Esophagus squamous epithelium (tissue), 5 donors: ENCODE data around the gene PBRM1. TPM values are rescaled to one million over a fixed set of nuclear protein-coding genes. Genes with fewer than 3 reads are reported as not detected.

Experiments used
- DNase-seq: peaks from one replicate; lab custom pipeline; 2025; lab: John Stamatoyannopoulos, UW
- H3K27ac ChIP-seq, 4 donors: fragments of 200-600 bp; sonication (generic); one replicate each; pipeline ENCODE4 v1.5.1; 2016 to 2019; ENCODE audit warnings: mild to moderate bottlenecking in 1 of 4
- H3K27me3 ChIP-seq, 4 donors: fragments of 200-600 bp; sonication (generic); 1 replicate in 3 of 4; 2 replicates in 1 of 4; pipeline versions ENCODE4 v1.5.1 to v1.6.0; 2017 to 2021; ENCODE audit warnings: antibody characterized with exemption in 1 of 4
- H3K36me3 ChIP-seq, 3 donors: fragments of 200-600 bp; sonication (generic); one replicate each; pipeline ENCODE4 v1.5.1; 2016 to 2019
- H3K4me1 ChIP-seq, 3 donors: fragments of 200-600 bp; sonication (generic); one replicate each; pipeline ENCODE4 v1.5.1; 2017 to 2019
- H3K4me3 ChIP-seq, 4 donors: fragments of 200-600 bp; sonication (generic); 1 replicate in 3 of 4; 2 replicates in 1 of 4; pipeline ENCODE4 v1.5.1; 2016 to 2019; ENCODE audit warnings: mild to moderate bottlenecking in 2 of 4, moderate library complexity in 1 of 4
- H3K9me3 ChIP-seq, 3 donors: fragments of 200-600 bp; sonication (generic); one replicate each; pipeline ENCODE4 v1.5.1; 2016 to 2019
- POLR2A ChIP-seq, 4 donors: fragments of 450-650 bp; IDR thresholded peaks; one replicate each; pipeline ENCODE4 v1.6.1; 2017; ENCODE audit warnings: antibody characterized with exemption in 4 of 4, mild to moderate bottlenecking in 4 of 4, moderate library complexity in 3 of 4
- WGBS, 2 donors: methylation state at CpG; one replicate each; pipeline ENCODE4 v1.1.5; 2018; 5-methylcytosine and 5-hydroxymethylcytosine counted together
- intact Hi-C: fragments of 100-400 bp; cut with DNase I; formaldehyde crosslinking; loops from one replicate; pipeline ENCODE4 v1.15.0; 2022
- total RNA-seq, 4 donors: library from RNA; depleted of rRNA; stranded (reverse); fragments of >200 nt; gene quantifications; one replicate each; pipeline ENCODE4 v1.1.0, GENCODE V29; 2016
- TF ChIP-seq, protein P1 (sequence below), 6 experiments: fragments of 450-650 bp in 4 of 6; fragments of 200-600 bp in 2 of 6; sonication (generic) in 2 of 6; IDR thresholded peaks; one replicate each; pipeline ENCODE4 v1.5.1; 2016 to 2019; ENCODE audit warnings: antibody characterized with exemption in 6 of 6, mild to moderate bottlenecking in 4 of 6, moderate library complexity in 4 of 6
- donor health status: DM: yes; HTN: yes; CAD: no.

Gene PBRM1
- total RNA-seq, 4 donors from 2014 or later, result 34.0 to 76.4 (median 63.7) TPM

DNA sequence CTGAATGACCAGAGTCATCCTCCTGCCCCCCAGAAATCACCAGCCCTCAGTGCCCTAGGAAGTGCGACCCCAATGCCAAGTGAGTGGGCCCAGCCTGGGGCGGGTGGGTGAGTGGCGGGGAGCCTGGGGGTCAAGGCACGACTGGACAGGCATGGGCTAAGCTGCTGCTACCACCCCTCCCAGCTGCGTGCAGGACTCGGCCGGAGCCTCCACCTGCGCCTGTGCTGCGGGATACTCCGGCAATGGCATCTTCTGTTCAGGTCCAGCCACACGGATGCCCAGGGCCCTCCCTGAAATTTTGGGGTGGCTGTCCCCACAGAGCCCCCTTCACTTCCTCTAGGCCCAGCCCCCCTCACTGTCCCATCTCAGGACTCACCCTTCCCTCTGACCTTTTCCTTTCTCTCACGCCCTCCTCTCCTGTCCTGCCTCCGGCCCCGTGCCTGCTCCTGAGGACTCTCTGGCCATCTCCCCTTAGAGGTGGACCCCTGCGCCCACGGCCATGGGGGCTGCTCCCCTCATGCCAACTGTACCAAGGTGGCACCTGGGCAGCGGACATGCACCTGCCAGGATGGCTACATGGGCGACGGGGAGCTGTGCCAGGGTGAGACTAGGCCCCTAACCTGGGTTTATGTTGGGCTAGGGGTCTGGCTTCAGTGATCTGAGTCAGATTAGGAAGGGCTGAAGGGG lies 169.1 kb downstream of the PBRM1 start:
- intact Hi-C loops, result no loop called here
- 94 to 95% methylated on average over 10 of the region's 19 CpGs for WGBS, 2 donors
- TF ChIP-seq, protein P1, sequence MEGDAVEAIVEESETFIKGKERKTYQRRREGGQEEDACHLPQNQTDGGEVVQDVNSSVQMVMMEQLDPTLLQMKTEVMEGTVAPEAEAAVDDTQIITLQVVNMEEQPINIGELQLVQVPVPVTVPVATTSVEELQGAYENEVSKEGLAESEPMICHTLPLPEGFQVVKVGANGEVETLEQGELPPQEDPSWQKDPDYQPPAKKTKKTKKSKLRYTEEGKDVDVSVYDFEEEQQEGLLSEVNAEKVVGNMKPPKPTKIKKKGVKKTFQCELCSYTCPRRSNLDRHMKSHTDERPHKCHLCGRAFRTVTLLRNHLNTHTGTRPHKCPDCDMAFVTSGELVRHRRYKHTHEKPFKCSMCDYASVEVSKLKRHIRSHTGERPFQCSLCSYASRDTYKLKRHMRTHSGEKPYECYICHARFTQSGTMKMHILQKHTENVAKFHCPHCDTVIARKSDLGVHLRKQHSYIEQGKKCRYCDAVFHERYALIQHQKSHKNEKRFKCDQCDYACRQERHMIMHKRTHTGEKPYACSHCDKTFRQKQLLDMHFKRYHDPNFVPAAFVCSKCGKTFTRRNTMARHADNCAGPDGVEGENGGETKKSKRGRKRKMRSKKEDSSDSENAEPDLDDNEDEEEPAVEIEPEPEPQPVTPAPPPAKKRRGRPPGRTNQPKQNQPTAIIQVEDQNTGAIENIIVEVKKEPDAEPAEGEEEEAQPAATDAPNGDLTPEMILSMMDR (IDR thresholded peaks at IDR 0.05), result no peak
- no peak for TF ChIP-seq POLR2A (IDR thresholded peaks at IDR 0.05)
- DNase-seq, result no peak
- Histone ChIP-seq H3K4me1 (peaks cover 0 to 12% (median 3%) of the 10 kb centered on the region in 3 donors), H3K36me3 (peaks cover 0 to 4% (median 0%) of the 10 kb centered on the region in 3 donors), H3K27ac (no peak overlapping the region), H3K9me3 (no peaks in the 10 kb centered on the region), H3K27me3 (no peaks in the 10 kb centered on the region), H3K4me3 (no peak overlapping the region)

DNA sequence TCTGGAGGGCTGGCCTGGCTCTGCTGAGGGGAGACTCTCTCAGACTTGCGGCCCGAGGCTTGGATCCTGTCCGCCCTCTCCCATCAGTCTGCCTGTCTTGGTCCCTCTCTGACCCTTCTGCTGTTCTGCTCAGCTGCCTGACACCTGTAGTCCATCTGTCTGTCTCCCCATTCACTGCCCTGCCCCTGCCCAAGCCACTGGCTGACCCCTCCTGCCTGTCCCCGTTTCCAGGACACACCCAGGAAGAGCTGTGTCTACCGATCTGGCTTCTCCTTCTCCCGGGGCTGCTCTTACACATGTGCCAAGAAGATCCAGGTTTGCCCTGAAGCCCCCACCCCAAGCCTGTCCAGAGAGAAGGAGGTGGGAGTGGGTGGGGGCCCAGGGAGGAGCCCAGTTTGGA lies 170.5 kb downstream of the PBRM1 start:
- H3K27ac ChIP-seq, result no peak overlapping the region
- peaks cover 0 to 4% (median 0%) of the 10 kb centered on the region in 3 donors for H3K36me3 ChIP-seq
- intact Hi-C loops, result no loop called here
- WGBS, 2 donors, result 63 to 100% methylated on average over 1 to 5 of the region's 6 CpGs
- H3K4me1 ChIP-seq, result peaks cover 0 to 12% (median 3%) of the 10 kb centered on the region in 3 donors
- no peaks in the 10 kb centered on the region for H3K27me3 ChIP-seq
- no peak for DNase-seq
- TF ChIP-seq, protein P1 (IDR thresholded peaks at IDR 0.05), result no peak
- TF ChIP-seq POLR2A (IDR thresholded peaks at IDR 0.05), result no peak
- no peak overlapping the region for H3K4me3 ChIP-seq
- no peaks in the 10 kb centered on the region for H3K9me3 ChIP-seq

DNA sequence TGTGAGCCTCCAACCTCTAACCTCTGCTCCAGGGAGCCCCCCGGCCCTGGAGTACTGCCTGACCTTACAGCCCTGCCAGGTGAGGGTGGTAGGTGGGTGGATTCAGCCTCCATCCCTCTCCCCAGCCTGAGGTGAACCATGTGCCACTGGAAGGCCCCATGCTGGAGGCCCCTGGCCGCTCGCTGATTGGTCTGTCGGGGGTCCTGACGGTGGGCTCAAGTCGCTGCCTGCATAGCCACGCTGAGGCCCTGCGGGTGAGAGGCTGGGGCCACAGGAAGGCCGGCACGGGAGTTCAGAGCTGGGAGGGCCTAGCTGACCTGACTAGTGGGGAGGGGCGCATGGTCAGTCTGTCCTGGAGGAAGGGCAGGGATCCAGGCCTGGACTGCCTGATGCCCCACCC lies 171.1 kb downstream of the PBRM1 start:
- Histone ChIP-seq H3K9me3 (no peaks in the 10 kb centered on the region), H3K4me3 (no peak overlapping the region), H3K4me1 (peaks cover 0 to 12% (median 3%) of the 10 kb centered on the region in 3 donors), H3K27ac (no peak overlapping the region), H3K36me3 (peaks cover 0 to 1% (median 0%) of the 10 kb centered on the region in 3 donors), H3K27me3 (no peaks in the 10 kb centered on the region)
- intact Hi-C loops, result no loop called here
- DNase-seq, result no peak
- WGBS, 2 donors, result no CpG with 5 or more reads among the region's 11 CpGs
- no peak for TF ChIP-seq POLR2A (IDR thresholded peaks at IDR 0.05)
- TF ChIP-seq, protein P1 (IDR thresholded peaks at IDR 0.05), result no peak

DNA sequence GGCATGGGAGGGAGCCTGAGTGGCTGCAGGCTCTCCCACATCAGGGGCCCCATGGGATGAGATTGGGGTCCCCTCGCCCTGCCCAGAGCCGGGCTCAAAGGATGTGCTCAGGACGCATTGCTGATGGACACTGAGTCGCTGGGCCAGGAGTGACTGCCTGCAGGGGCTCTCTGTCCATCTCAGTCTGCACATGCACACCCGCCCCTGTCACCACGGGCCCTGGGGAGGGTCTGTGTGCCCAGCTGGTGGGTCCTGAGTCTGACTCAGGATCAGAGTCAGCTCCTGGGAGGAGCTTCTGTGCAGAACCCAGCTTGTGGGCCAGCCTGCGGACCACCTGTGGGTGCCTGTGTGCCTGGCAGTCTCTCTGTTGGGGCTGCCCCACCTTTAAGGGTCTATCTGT lies 172.4 kb downstream of the PBRM1 start:
- WGBS, 2 donors, result 60% methylated on average over 1 of the region's 7 CpGs; no CpG with 5 or more reads in 1 of the 2 donors
- H3K36me3 ChIP-seq, result no peaks in the 10 kb centered on the region
- H3K27me3 ChIP-seq, result no peaks in the 10 kb centered on the region
- H3K4me3 ChIP-seq, result no peak overlapping the region
- no peaks in the 10 kb centered on the region for H3K9me3 ChIP-seq
- H3K27ac ChIP-seq, result no peak overlapping the region
- peaks cover 0 to 3% (median 0%) of the 10 kb centered on the region in 3 donors for H3K4me1 ChIP-seq
- no peak for DNase-seq
- intact Hi-C loops, result no loop called here
- TF ChIP-seq, protein P1 (IDR thresholded peaks at IDR 0.05), result no peak
- no peak for TF ChIP-seq POLR2A (IDR thresholded peaks at IDR 0.05)

DNA sequence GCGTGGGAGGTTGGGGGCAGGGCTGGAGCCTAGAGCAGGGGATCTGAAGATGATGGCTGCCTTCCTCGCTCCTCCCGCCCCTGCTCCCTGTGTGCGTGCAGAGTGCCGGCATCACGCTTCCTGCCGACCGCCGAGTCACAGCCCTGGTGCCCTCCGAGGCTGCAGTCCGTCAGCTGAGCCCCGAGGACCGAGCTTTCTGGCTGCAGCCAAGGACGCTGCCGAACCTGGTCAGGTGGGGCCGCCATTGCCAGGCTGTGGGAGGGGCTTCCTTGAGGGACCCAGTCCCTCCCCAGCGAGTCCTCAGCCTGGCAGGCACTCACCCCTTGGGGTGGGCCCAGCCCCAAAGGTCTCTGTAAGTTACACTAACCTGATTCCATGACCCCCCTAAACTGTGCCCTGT lies 173.0 kb downstream of the PBRM1 start:
- DNase-seq, result no peak
- no peaks in the 10 kb centered on the region for H3K4me1 ChIP-seq
- H3K27ac ChIP-seq, result no peak overlapping the region
- no peaks in the 10 kb centered on the region for H3K36me3 ChIP-seq
- 100% methylated on average over 1 of the region's 17 CpGs; no CpG with 5 or more reads in 1 of the 2 donors for WGBS, 2 donors
- H3K27me3 ChIP-seq, result no peaks in the 10 kb centered on the region
- TF ChIP-seq POLR2A (IDR thresholded peaks at IDR 0.05), result no peak
- TF ChIP-seq, protein P1 (IDR thresholded peaks at IDR 0.05), result no peak
- no peak overlapping the region for H3K4me3 ChIP-seq
- H3K9me3 ChIP-seq, result no peaks in the 10 kb centered on the region
- intact Hi-C loops, result no loop called here
